Left lung (tissue), 10 donors: ENCODE data around the gene POU6F1. TPM values are rescaled to one million over a fixed set of nuclear protein-coding genes. Genes with fewer than 3 reads are reported as not detected.

Experiments
- ATAC-seq: fragments of 200-7000 bp; cut with Tn5 transposase; one replicate; pipeline ENCODE4 v1.9.1; 2020; ENCODE audit warnings: moderate library complexity
- DNase-seq, 4 donors: peaks; one replicate each; pipeline ENCODE4 v3.0.0-alpha.2; 2013 to 2020
- H3K27ac ChIP-seq, 2 donors: fragments of 200-600 bp; sonication (generic) in 1 of 2; one replicate each; pipeline versions ENCODE4 v1.5.0 to v1.8.0; 2020 to 2021
- H3K27me3 ChIP-seq, 2 donors: fragments of 200-600 bp; sonication (generic) in 1 of 2; one replicate each; pipeline versions ENCODE4 v1.5.0 to v1.8.0; 2020 to 2021
- H3K36me3 ChIP-seq, 2 donors: fragments of 200-600 bp; sonication (generic) in 1 of 2; one replicate each; pipeline versions ENCODE4 v1.5.0 to v1.8.0; 2020 to 2021
- H3K4me1 ChIP-seq, 2 donors: fragments of 200-600 bp; one replicate each; pipeline ENCODE4 v1.8.0; 2021
- H3K4me3 ChIP-seq, 2 donors: fragments of 200-600 bp; sonication (generic) in 1 of 2; one replicate each; pipeline versions ENCODE4 v1.5.0 to v1.8.0; 2020 to 2021; ENCODE audit warnings: mild to moderate bottlenecking in 1 of 2
- H3K9me3 ChIP-seq, 2 donors: fragments of 200-600 bp; sonication (generic) in 1 of 2; one replicate each; pipeline versions ENCODE4 v1.5.0 to v1.8.0; 2020 to 2021
- intact Hi-C, 2 donors: fragments of 100-400 bp; cut with DNase I; formaldehyde crosslinking; loops; one replicate each; pipeline versions ENCODE4 v1.11.2 to v1.14.2; 2022
- polyA plus RNA-seq, 6 donors: library from polyadenylated mRNA; unstranded; fragments of 120-200 nt; gene quantifications; one replicate each; pipeline ENCODE4 v1.2.1, GENCODE V29; 2013; ENCODE audit not compliant: insufficient read length in 6 of 6
- total RNA-seq, 2 donors: library from RNA; stranded (reverse); fragmentation: NEBNext Ultra II Directional; extraction: Animal tissue kit (Norgen Biotek cat#: 25700); gene quantifications; one replicate each; pipeline ENCODE4 v1.2.1, GENCODE V29; 2021
- TF ChIP-seq, protein P1 (sequence below), 2 donors: fragments of 200-600 bp; sonication (generic) in 1 of 2; IDR thresholded peaks; one replicate each; pipeline versions ENCODE4 v1.5.0 to v1.8.0; 2021; ENCODE audit warnings: antibody characterized with exemption in 2 of 2
- donor health status: DM: no; HTN: yes; CAD: no.
- donor health status: DM: no; HTN: no; CAD: no.

The POU6F1 gene
- total and polyA plus RNA-seq, 8 donors = 9.9 to 15.6 (median 11.9) TPM

DNA sequence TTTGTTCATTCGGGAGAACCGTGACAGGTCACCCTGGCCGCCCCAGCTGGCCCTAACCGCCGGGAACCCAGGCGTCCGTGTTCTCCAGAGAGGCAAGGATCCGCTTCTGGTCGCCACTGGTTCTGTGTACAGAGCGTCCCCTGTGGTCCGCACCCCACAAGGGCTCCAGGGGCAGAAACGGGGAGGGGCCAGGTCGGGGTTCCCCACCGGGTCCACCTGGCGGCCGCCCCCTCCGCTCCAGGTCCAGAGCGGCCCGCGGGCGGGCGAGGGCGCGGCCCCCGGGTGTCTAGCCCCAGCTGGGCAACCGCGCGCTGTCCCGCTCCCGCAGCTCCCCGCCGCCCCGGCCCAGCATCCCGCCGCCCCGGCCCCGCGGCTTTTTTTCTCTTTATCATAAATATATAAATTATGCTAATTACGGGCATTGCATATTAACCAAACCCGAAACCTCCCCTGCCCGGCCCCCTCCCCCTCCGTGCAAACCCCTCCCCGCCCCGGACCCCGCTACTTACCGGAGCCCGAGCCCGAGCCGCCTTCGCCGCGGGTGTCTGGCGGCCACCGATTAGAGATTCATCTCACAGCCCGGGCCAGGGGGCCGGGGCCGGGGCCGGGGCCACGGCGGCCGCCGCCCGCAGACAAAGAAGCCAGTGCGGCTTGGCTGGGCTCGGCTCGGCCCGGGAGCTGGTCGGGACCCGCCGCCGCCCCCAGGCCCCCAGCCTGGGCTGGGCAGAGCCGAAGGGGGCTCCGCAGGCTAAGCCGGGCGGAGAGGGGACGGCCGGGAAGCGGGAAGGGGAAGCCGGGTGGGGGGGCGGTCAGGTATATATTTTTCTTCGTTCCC lies 512 bp downstream of the POU6F1 start:
- DNase-seq (peak; percentile 24 to 92 (median 61)), ATAC-seq (peak; percentile 50)
- H3K27ac ChIP-seq = peak overlapping the region; percentile 93 to 95
- peaks cover 16 to 21% of the 10 kb centered on the region in 2 donors for H3K4me1 ChIP-seq
- H3K27me3 ChIP-seq = no peaks in the 10 kb centered on the region
- no peaks in the 10 kb centered on the region for H3K9me3 ChIP-seq
- TF ChIP-seq, protein P1, sequence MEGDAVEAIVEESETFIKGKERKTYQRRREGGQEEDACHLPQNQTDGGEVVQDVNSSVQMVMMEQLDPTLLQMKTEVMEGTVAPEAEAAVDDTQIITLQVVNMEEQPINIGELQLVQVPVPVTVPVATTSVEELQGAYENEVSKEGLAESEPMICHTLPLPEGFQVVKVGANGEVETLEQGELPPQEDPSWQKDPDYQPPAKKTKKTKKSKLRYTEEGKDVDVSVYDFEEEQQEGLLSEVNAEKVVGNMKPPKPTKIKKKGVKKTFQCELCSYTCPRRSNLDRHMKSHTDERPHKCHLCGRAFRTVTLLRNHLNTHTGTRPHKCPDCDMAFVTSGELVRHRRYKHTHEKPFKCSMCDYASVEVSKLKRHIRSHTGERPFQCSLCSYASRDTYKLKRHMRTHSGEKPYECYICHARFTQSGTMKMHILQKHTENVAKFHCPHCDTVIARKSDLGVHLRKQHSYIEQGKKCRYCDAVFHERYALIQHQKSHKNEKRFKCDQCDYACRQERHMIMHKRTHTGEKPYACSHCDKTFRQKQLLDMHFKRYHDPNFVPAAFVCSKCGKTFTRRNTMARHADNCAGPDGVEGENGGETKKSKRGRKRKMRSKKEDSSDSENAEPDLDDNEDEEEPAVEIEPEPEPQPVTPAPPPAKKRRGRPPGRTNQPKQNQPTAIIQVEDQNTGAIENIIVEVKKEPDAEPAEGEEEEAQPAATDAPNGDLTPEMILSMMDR (IDR thresholded peaks at IDR 0.05) = no peak
- peak overlapping the region; percentile 71 to 77 for H3K4me3 ChIP-seq
- intact Hi-C loops = no loop called here
- H3K36me3 ChIP-seq = no peaks in the 10 kb centered on the region

DNA sequence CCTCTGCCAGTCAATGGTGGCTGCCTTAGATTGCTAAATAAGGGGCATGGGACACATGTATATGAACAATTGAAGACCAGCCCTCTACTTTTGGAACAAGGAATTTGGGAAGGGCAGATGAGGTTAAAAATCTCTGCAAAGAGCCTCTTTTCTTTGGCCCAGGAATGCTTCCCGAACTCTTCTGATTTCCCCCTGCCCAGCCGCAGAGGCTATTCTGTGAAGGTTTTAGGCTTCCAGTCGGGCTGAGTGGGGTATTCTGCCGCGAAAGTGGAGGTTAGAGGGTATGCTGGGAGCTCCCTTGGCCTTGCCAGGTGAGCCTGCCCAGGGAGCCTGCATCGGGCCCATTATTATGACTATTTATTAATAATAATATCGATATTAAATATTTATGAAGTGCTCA lies 1.2 kb downstream of the POU6F1 start:
- peak overlapping the region; percentile 71 to 77 for H3K4me3 ChIP-seq
- DNase-seq = no peak
- H3K27me3 ChIP-seq = no peaks in the 10 kb centered on the region
- no peaks in the 10 kb centered on the region for H3K36me3 ChIP-seq
- H3K27ac ChIP-seq = peak overlapping the region; percentile 93 to 95
- ATAC-seq = no peak
- no peaks in the 10 kb centered on the region for H3K9me3 ChIP-seq
- intact Hi-C loops = no loop called here
- H3K4me1 ChIP-seq = peaks cover 16 to 21% of the 10 kb centered on the region in 2 donors
- TF ChIP-seq, protein P1 (IDR thresholded peaks at IDR 0.05) = no peak

DNA sequence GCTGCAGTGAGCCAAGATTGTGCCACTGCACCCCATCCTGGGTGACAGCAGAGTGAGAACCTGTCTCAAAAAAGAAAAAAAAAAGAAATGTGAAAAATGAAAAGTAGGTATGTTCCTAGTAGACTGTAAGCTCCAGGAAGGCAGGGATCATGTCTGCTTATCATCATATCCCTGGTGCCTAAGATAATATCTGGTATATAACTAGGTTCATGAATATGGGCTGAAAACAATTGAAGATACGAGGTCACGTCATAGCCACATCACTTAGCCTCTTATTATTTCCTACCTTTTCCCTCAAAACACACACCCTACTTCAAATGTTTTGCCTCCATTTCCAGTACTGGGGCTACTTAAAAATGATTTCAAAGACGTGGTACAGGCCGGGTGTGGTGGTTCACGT lies 3.0 kb downstream of the POU6F1 start:
- intact Hi-C loops = no loop called here
- Histone ChIP-seq H3K4me3 (no peak overlapping the region), H3K9me3 (no peaks in the 10 kb centered on the region), H3K36me3 (no peaks in the 10 kb centered on the region), H3K4me1 (peaks cover 16 to 21% of the 10 kb centered on the region in 2 donors), H3K27me3 (no peaks in the 10 kb centered on the region), H3K27ac (no peak overlapping the region)
- ATAC-seq (no peak), DNase-seq (no peak)
- TF ChIP-seq, protein P1 (IDR thresholded peaks at IDR 0.05) = no peak

DNA sequence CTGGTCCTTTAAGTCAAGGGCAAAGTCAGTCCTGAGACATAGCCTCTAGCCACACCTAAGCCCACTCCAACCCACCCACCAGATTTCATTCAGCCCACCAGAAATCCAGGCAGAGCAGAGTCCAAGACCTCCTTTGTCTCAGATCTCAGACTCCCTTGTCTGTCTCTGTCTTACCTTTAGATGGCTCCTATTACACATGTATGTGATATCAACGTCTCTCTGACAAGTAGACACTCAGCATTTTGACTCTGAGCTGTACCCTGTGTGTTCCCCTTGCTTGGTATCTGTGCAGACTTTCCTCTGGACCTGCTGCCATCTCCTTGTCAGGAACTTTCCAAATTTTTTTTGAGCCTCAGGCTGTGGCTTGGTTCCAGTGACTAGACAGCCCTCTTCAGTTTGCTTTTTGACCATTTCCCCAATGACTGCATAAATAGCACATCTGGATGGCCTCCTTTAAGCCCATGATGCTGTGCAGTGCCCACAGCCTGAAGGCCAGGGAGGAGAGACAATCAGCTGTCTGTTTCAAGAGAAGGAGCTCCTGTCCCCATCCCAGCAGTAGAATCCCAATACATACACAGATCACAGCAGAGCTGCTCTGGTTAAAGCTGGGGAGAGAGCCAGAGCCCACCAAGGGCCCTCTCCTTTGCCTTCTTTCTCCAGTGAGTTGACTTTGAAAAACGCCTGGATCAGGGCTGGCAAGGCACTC lies 7.0 kb downstream of the POU6F1 start:
- ATAC-seq = no peak
- no peak for DNase-seq
- Histone ChIP-seq H3K27me3 (no peaks in the 10 kb centered on the region), H3K4me3 (no peak overlapping the region), H3K9me3 (no peaks in the 10 kb centered on the region), H3K36me3 (no peaks in the 10 kb centered on the region), H3K4me1 (no peaks in the 10 kb centered on the region), H3K27ac (no peak overlapping the region)
- TF ChIP-seq, protein P1 (IDR thresholded peaks at IDR 0.05) = no peak
- intact Hi-C loops = no loop called here

DNA sequence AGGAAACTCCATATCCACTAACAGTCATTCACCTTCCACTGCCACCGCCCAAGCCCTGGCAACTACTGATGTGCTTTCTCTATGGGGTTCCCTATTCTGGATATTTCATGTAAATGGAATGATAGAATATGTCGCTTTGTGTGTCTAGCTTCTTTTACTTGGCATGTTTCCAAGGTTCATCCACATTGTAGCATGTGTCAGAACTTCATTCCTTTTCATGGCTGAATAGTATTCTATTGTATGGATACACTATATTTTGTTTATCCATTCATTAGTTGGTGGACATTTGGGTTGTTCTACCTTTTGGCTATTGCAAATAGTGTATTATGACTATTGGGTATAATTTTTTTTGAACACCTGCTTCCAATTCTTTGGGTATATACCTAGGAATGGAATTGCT lies 8.6 kb downstream of the POU6F1 start:
- no peaks in the 10 kb centered on the region for H3K36me3 ChIP-seq
- H3K27ac ChIP-seq = no peak overlapping the region
- H3K4me1 ChIP-seq = no peaks in the 10 kb centered on the region
- H3K9me3 ChIP-seq = no peaks in the 10 kb centered on the region
- ATAC-seq (no peak), DNase-seq (no peak)
- H3K4me3 ChIP-seq = no peak overlapping the region
- TF ChIP-seq, protein P1 (IDR thresholded peaks at IDR 0.05) = no peak
- intact Hi-C loops = no loop called here
- H3K27me3 ChIP-seq = no peaks in the 10 kb centered on the region
